AG04450 (cell line): Measurements from ENCODE around the gene GAREM2. TPM values are rescaled to one million over a fixed set of nuclear protein-coding genes. Genes with fewer than 3 reads are reported as not detected.

ENCODE experiments used
- CTCF ChIA-PET: fragments of 300-600, 350-600 bp; formaldehyde crosslinking; extraction: SDS; loops from one replicate; lab custom pipeline; 2022; ENCODE audit warnings: antibody characterized with exemption, inconsistent platforms; lab: Charles Lee
- POLR2A ChIA-PET: fragments of 350-600 bp; formaldehyde crosslinking; extraction: SDS; loops from one replicate; lab custom pipeline; 2021; ENCODE audit warnings: antibody characterized with exemption, inconsistent platforms; lab: Yijun Ruan, JAX
- DNase-seq: peaks from one replicate; pipeline ENCODE4 v3.0.0-alpha.2; 2011; ENCODE audit warnings: low read depth, low spot score
- H3K27ac ChIP-seq: one replicate; pipeline ENCODE4 v1.5.1; 2012; ENCODE audit warnings: low read depth, low read length, control low read depth
- H3K27me3 ChIP-seq: one replicate; pipeline ENCODE4 v1.6.0; 2012; ENCODE audit warnings: low read length; ENCODE audit not compliant: control insufficient read depth, insufficient read depth
- H3K4me3 ChIP-seq: 2 replicates; pipeline ENCODE4 v1.5.1; 2011; ENCODE audit warnings: mild to moderate bottlenecking, low read depth, low read length, control low read depth
- H3K9me3 ChIP-seq: 2 replicates; pipeline ENCODE4 v1.5.1; 2012; ENCODE audit warnings: low read length; ENCODE audit not compliant: control insufficient read depth, insufficient read depth
- polyA plus RNA-seq: library from polyadenylated mRNA; depleted of rRNA; stranded (reverse); fragments of >200 nt; gene quantifications from 2 replicates; pipeline ENCODE4 v1.2.3, GENCODE V29; 2011
- TF ChIP-seq, protein P1 (sequence below): IDR thresholded peaks from 2 replicates; pipeline ENCODE4 v1.5.1; 2011; ENCODE audit warnings: low read depth, low read length, control low read depth, inconsistent platforms

Gene GAREM2
- polyA plus RNA-seq, 1 experiment, result 2.8 TPM

- no peak for DNase-seq
- ChIA-PET POLR2A (no interaction called here), CTCF (interaction anchor here (1.0 kb wide), 1 partner anchor 222 kb away, joined by 3 read pairs; no protein-coding TSS in a partner anchor)
- Histone ChIP-seq H3K27ac (no peak overlapping the region), H3K9me3 (peaks cover 9% of the 10 kb centered on the region; the same call in 1 of the 2 replicates), H3K27me3 (peaks cover 37% of the 10 kb centered on the region), H3K4me3 (no peak overlapping the region)
- TF ChIP-seq, protein P1, sequence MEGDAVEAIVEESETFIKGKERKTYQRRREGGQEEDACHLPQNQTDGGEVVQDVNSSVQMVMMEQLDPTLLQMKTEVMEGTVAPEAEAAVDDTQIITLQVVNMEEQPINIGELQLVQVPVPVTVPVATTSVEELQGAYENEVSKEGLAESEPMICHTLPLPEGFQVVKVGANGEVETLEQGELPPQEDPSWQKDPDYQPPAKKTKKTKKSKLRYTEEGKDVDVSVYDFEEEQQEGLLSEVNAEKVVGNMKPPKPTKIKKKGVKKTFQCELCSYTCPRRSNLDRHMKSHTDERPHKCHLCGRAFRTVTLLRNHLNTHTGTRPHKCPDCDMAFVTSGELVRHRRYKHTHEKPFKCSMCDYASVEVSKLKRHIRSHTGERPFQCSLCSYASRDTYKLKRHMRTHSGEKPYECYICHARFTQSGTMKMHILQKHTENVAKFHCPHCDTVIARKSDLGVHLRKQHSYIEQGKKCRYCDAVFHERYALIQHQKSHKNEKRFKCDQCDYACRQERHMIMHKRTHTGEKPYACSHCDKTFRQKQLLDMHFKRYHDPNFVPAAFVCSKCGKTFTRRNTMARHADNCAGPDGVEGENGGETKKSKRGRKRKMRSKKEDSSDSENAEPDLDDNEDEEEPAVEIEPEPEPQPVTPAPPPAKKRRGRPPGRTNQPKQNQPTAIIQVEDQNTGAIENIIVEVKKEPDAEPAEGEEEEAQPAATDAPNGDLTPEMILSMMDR, result no peak
Measured at GRCh38 chr2:26172189-26172870, 558 bp upstream of the GAREM2 start.

DNA sequence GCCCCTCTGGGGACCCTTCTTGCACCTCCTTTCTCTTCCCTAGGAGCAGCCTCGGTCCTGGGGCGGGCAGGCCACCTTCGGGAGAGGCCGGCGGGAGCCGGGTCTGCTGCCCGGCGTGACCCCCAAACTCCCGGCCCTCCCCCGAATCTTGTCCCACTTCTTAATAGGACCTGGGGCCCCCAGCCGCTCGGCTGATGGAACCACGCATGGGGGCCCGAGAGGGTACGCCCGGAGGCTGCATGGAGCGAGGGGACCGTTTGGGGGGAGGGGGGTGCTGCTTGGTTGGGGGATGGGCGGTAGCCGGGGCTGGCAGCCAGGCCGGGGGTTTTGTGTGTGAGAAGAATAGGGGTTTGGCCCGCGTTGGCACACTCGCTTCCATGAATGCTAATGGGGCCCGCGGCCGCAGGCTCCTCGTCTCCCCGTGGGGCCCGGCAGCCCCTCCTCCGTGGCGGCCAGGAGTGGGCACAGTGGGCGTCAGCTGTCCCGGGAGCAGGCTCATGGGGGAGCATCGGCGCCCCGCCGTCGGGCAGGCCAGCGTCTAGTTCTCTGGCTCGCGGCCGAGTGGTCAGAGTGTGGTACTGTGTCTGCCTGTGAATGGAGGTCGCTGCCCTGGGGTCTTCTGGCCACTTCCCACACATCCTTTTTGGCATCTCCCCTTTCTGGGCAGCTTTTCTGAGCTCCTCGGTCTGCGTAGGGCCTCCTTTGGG, 1.0 kb downstream of the GAREM2 start:
- H3K4me3 ChIP-seq, result no peak overlapping the region
- H3K27me3 ChIP-seq, result peaks cover 37% of the 10 kb centered on the region
- no peak overlapping the region for H3K27ac ChIP-seq
- TF ChIP-seq, protein P1, result no peak
- ChIA-PET POLR2A (no interaction called here), CTCF (interaction anchor here (0.8 kb wide), 1 partner anchor 11 kb away, joined by 3 read pairs; no protein-coding TSS in a partner anchor)
- H3K9me3 ChIP-seq, result peaks cover 9% of the 10 kb centered on the region; the same call in 1 of the 2 replicates
- DNase-seq, result no peak

- Histone ChIP-seq H3K27me3 (peaks cover 37% of the 10 kb centered on the region), H3K27ac (no peak overlapping the region), H3K9me3 (peaks cover 9% of the 10 kb centered on the region; the same call in 1 of the 2 replicates), H3K4me3 (no peak overlapping the region)
- no peak for DNase-seq
- ChIA-PET CTCF (interaction anchor here (0.8 to 1.9 kb wide), 2 partner anchors 10 kb away, joined by 3 to 8 read pairs; no protein-coding TSS in a partner anchor), POLR2A (interaction anchor here (0.7 kb wide), 1 partner anchor 11 kb away, joined by 3 read pairs; no protein-coding TSS in a partner anchor)
- TF ChIP-seq, protein P1, result no peak
Measured at GRCh38 chr2:26174691-26175465, 2.0 kb downstream of the GAREM2 start.

DNA sequence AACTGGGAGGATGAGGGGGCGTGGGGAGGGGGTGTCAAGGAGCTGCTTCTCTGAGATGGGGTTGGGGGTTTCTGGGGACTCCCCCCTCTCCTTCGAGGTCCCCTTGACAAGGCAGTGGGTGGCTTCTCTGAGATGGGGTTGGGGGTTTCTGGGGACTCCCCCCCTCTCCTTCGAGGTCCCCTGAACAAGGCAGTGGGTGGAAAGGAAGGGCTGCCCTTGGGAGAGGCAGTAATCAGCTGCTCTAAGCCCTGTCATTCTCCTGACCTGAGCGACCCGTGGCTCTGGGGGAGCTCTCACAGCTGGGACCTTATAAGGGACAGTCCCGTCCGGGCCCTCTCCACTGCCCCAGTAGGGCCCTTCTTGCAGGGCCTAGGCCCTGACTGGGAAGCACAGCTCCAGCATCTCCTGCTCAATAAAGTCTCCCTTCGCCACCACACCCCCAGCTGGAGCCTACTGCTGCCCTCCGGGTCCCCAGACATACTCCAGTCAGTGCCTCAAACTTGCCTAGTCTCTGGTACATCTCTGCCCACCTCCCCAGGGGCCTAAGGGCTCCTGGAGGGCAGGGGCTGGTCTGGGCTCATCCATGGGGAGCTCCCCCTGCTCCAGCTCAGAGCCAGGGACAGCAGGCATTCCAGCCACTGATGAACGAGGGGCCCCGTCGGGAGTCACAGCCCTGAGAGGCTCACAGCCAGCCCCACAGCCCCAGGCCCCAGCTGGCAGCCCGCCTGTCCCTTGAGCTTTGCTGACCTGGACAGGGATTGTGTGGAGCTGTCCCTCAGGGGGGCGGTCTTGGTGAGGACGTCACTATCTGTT, 2.8 kb downstream of the GAREM2 start:
- TF ChIP-seq, protein P1, result no peak
- H3K27me3 ChIP-seq, result peaks cover 34% of the 10 kb centered on the region
- peaks cover 9% of the 10 kb centered on the region; the same call in 1 of the 2 replicates for H3K9me3 ChIP-seq
- ChIA-PET CTCF (interaction anchor here (0.5 to 1.9 kb wide), 2 partner anchors 9 to 225 kb away, joined by 3 to 8 read pairs; no protein-coding TSS in a partner anchor), POLR2A (interaction anchor here (0.7 kb wide), 1 partner anchor 12 kb away, joined by 3 read pairs; no protein-coding TSS in a partner anchor)
- H3K4me3 ChIP-seq, result no peak overlapping the region
- DNase-seq, result no peak
- H3K27ac ChIP-seq, result no peak overlapping the region
